ENCODE data around the gene LSAMP. TPM values are rescaled to one million over a fixed set of nuclear protein-coding genes. Genes with fewer than 3 reads are reported as not detected.

Gene LSAMP
- total and polyA plus RNA-seq, 9 of the 15 experiments (the other 6 are each of a cell fraction or from before 2014, with no cell fraction given), result 0.09 to 0.11 TPM; not detected in 7

DNA sequence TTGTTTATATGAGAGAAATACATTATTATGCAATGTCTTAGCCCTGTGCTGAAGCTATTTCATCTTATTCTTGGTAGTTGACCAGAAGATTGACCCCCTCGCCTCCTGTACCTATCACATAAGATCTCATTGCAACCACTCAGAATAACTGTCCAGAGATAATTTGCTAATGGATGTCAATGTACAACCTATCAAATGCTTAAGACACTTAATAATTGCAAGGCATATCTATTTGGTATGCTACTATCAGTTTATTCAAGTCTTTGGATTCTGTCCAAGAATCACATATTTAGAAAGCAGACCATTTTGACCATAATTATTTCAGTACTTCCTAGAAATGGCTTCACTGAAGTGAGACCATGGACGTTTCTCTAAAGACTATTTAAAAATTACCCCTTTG, 580.4 kb downstream of the LSAMP start:
- Histone ChIP-seq H3K9me3 (replicated peaks; ENCODE audit: control insufficient read depth, insufficient read depth, low read depth, low read length) (no peaks in the 10 kb centered on the region), H3K27ac (ENCODE audit: extremely low read depth, low read depth, low read length) (no peak overlapping the region), H3K9me1 (ENCODE audit: control insufficient read depth, insufficient read depth, low read length) (no peaks in the 10 kb centered on the region), H3K4me3 (no peak overlapping the region), H3K79me2 (ENCODE audit: control insufficient read depth, insufficient read depth, low read length) (no peaks in the 10 kb centered on the region), H3K4me1 (replicated peaks in 1 of 2; ENCODE audit: control insufficient read depth in 2 of 2, insufficient read depth in 2 of 2, low read length in 2 of 2) (no peaks in the 10 kb centered on the region), H2AFZ (ENCODE audit: low read depth, low read length) (no peak overlapping the region), H3K27me3 (ENCODE audit: control insufficient read depth in 2 of 2, insufficient read depth in 2 of 2, low read length in 2 of 2) (no peaks in the 10 kb centered on the region; a peak in 1 of 5 replicates), H3K4me2 (ENCODE audit: insufficient read depth, low read length) (no peak overlapping the region), H4K20me1 (replicated peaks; ENCODE audit: control insufficient read depth, insufficient read depth, low read length) (no peaks in the 10 kb centered on the region), H3K36me3 (ENCODE audit: control insufficient read depth, insufficient read depth, low read length) (no peaks in the 10 kb centered on the region), H3K9ac (ENCODE audit: insufficient read depth in 1 of 2, low read depth in 2 of 2, low read length in 2 of 2) (no peak overlapping the region)
- intact Hi-C loops (cut with micrococcal nuclease) (no loop called here), in situ Hi-C loops (cut with MboI) (no loop called here)
- 0% methylated on average over 2 of the region's 2 CpGs for WGBS (ENCODE audit: insufficient coverage, low coverage, missing lambda C conversion rate)
- ChIA-PET CTCF (ENCODE audit: low intra/inter-chr PET ratio) (no interaction called here), POLR2A (interaction anchor here (1.6 kb wide), 1 partner anchor 12 kb away, joined by 3 read pairs; no protein-coding TSS in a partner anchor)
- FAIRE-seq, result no peak
- no TSS peak for BruUV-seq (replicated peaks)
- DNase-seq (ENCODE audit: extremely low read depth in 1 of 4, low spot score in 3 of 4), result no peak
- no peak for ATAC-seq
- TF ChIP-seq, protein P1, sequence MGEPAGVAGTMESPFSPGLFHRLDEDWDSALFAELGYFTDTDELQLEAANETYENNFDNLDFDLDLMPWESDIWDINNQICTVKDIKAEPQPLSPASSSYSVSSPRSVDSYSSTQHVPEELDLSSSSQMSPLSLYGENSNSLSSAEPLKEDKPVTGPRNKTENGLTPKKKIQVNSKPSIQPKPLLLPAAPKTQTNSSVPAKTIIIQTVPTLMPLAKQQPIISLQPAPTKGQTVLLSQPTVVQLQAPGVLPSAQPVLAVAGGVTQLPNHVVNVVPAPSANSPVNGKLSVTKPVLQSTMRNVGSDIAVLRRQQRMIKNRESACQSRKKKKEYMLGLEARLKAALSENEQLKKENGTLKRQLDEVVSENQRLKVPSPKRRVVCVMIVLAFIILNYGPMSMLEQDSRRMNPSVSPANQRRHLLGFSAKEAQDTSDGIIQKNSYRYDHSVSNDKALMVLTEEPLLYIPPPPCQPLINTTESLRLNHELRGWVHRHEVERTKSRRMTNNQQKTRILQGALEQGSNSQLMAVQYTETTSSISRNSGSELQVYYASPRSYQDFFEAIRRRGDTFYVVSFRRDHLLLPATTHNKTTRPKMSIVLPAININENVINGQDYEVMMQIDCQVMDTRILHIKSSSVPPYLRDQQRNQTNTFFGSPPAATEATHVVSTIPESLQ (CRISPR knock-in tag; IDR thresholded peaks at IDR 0.05), result no peak
- TF ChIP-seq FOXP1 (CRISPR knock-in tag; IDR thresholded peaks at IDR 0.05) (no peak), RNF2 (IDR thresholded peaks at IDR 0.05) (no peak), SUPT5H (IDR thresholded peaks at IDR 0.05) (no peak), PURB (CRISPR knock-in tag; IDR thresholded peaks at IDR 0.05; ENCODE audit: low read depth) (no peak)
- TF ChIP-seq, protein P2, sequence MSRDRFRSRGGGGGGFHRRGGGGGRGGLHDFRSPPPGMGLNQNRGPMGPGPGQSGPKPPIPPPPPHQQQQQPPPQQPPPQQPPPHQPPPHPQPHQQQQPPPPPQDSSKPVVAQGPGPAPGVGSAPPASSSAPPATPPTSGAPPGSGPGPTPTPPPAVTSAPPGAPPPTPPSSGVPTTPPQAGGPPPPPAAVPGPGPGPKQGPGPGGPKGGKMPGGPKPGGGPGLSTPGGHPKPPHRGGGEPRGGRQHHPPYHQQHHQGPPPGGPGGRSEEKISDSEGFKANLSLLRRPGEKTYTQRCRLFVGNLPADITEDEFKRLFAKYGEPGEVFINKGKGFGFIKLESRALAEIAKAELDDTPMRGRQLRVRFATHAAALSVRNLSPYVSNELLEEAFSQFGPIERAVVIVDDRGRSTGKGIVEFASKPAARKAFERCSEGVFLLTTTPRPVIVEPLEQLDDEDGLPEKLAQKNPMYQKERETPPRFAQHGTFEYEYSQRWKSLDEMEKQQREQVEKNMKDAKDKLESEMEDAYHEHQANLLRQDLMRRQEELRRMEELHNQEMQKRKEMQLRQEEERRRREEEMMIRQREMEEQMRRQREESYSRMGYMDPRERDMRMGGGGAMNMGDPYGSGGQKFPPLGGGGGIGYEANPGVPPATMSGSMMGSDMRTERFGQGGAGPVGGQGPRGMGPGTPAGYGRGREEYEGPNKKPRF (IDR thresholded peaks at IDR 0.05; ENCODE audit: low read depth, low read length), result no peak
- TF ChIP-seq, protein P3, sequence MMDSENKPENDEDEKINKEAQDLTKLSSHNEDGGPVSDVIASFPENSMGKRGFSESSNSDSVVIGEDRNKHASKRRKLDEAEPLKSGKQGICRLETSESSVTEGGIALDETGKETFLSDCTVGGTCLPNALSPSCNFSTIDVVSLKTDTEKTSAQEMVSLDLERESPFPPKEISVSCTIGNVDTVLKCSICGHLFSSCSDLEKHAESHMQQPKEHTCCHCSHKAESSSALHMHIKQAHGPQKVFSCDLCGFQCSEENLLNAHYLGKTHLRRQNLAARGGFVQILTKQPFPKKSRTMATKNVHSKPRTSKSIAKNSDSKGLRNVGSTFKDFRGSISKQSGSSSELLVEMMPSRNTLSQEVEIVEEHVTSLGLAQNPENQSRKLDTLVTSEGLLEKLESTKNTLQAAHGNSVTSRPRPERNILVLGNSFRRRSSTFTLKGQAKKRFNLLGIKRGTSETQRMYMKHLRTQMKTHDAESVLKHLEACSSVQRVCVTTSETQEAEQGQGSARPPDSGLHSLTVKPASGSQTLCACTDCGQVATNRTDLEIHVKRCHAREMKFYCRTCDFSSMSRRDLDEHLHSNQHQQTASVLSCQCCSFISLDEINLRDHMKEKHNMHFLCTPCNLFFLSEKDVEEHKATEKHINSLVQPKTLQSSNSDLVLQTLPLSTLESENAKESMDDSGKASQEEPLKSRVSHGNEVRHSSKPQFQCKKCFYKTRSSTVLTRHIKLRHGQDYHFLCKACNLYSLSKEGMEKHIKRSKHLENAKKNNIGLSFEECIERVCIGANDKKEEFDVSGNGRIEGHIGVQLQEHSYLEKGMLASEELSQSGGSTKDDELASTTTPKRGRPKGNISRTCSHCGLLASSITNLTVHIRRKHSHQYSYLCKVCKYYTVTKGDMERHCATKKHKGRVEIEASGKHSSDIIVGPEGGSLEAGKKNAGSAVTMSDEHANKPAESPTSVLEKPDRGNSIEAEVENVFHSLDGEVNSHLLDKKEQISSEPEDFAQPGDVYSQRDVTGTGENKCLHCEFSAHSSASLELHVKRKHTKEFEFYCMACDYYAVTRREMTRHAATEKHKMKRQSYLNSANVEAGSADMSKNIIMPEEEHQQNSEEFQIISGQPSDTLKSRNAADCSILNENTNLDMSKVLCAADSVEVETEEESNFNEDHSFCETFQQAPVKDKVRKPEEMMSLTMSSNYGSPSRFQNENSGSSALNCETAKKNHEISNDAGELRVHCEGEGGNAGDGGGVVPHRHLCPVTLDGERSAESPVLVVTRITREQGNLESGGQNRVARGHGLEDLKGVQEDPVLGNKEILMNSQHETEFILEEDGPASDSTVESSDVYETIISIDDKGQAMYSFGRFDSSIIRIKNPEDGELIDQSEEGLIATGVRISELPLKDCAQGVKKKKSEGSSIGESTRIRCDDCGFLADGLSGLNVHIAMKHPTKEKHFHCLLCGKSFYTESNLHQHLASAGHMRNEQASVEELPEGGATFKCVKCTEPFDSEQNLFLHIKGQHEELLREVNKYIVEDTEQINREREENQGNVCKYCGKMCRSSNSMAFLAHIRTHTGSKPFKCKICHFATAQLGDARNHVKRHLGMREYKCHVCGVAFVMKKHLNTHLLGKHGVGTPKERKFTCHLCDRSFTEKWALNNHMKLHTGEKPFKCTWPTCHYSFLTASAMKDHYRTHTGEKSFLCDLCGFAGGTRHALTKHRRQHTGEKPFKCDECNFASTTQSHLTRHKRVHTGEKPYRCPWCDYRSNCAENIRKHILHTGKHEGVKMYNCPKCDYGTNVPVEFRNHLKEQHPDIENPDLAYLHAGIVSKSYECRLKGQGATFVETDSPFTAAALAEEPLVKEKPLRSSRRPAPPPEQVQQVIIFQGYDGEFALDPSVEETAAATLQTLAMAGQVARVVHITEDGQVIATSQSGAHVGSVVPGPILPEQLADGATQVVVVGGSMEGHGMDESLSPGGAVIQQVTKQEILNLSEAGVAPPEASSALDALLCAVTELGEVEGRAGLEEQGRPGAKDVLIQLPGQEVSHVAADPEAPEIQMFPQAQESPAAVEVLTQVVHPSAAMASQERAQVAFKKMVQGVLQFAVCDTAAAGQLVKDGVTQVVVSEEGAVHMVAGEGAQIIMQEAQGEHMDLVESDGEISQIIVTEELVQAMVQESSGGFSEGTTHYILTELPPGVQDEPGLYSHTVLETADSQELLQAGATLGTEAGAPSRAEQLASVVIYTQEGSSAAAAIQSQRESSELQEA (IDR thresholded peaks at IDR 0.05; ENCODE audit: low read depth), result no peak
- TF ChIP-seq, protein P4, sequence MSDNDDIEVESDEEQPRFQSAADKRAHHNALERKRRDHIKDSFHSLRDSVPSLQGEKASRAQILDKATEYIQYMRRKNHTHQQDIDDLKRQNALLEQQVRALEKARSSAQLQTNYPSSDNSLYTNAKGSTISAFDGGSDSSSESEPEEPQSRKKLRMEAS (CRISPR knock-in tag; IDR thresholded peaks at IDR 0.05), result no peak
